GM11168 (cell line): ENCODE measurements around the gene TMEM154.
"Not testable (repeated sequence)": the region's sequence is repeated elsewhere in the genome, so short reads cannot be mapped to it uniquely, and the experiment has no call there.

ENCODE experiments used
- in situ Hi-C: fragments of 300-500 bp; cut with MboI; formaldehyde crosslinking; loops from one replicate; pipeline ENCODE4 v1.12.0; 2022; ENCODE audit warnings: low sequenced_read_pairs; ENCODE audit not compliant: unreplicated experiment

TMEM154 gene

GRCh38 chr4:152672206-152673092 is 7.3 kb downstream of the TMEM154 start:
- in situ Hi-C loops: no loop called here

GRCh38 chr4:152668338-152668964 is 11.3 kb downstream of the TMEM154 start:
- in situ Hi-C loops: no loop called here

- in situ Hi-C loops: no loop called here
Observed at GRCh38 chr4:152667781-152668180, 12.0 kb downstream of the TMEM154 start.

- in situ Hi-C loops: no loop called here
Observed at GRCh38 chr4:152666946-152667345, 12.9 kb downstream of the TMEM154 start.

- in situ Hi-C loops: no loop called here
Observed at GRCh38 chr4:152665691-152666395, 14.0 kb downstream of the TMEM154 start.

- in situ Hi-C loops: not testable (repeated sequence)
Observed at GRCh38 chr4:152664067-152664378, 15.8 kb downstream of the TMEM154 start.

- in situ Hi-C loops: no loop called here
Observed at GRCh38 chr4:152663203-152664066, 16.4 kb downstream of the TMEM154 start.

GRCh38 chr4:152661649-152662048 is 18.1 kb downstream of the TMEM154 start:
- in situ Hi-C loops: no loop called here

GRCh38 chr4:152660526-152660925 is 19.3 kb downstream of the TMEM154 start:
- in situ Hi-C loops: no loop called here

GRCh38 chr4:152659806-152660205 is 20.0 kb downstream of the TMEM154 start:
- in situ Hi-C loops: no loop called here

- in situ Hi-C loops: no loop called here
Observed at GRCh38 chr4:152657657-152658056, 22.1 kb downstream of the TMEM154 start.

- in situ Hi-C loops: no loop called here
Observed at GRCh38 chr4:152655272-152656129, 24.3 kb downstream of the TMEM154 start.

GRCh38 chr4:152652102-152652501 is 27.7 kb downstream of the TMEM154 start:
- in situ Hi-C loops: no loop called here

GRCh38 chr4:152651473-152652060 is 28.2 kb downstream of the TMEM154 start:
- in situ Hi-C loops: no loop called here

GRCh38 chr4:152646221-152646620 is 33.6 kb downstream of the TMEM154 start:
- in situ Hi-C loops: loop anchor here (10.0 kb wide), 1 partner anchor 89 kb away; no protein-coding TSS in a partner anchor

- in situ Hi-C loops: loop anchor here (10.0 kb wide), 1 partner anchor 91 kb away; no protein-coding TSS in a partner anchor
Observed at GRCh38 chr4:152644130-152644529, 35.7 kb downstream of the TMEM154 start.

GRCh38 chr4:152643153-152644035 is 36.4 kb downstream of the TMEM154 start:
- in situ Hi-C loops: loop anchor here (10.0 kb wide), 1 partner anchor 91 kb away; no protein-coding TSS in a partner anchor
